NCI-H526 treated with DMSO at 0.1 percent for 48 hours (cell line): Measurements from ENCODE around the gene SUMO3.
A peak's percentile ranks its signal among the peaks of the same experiment; 100 is the strongest.

Experiments
- DNase-seq: peaks from one replicate; lab custom pipeline; 2025; lab: John Stamatoyannopoulos, UW

SUMO3 gene

GRCh38 chr21:44778499-44778911 is 39.4 kb downstream of the SUMO3 start:
- no peak for DNase-seq

- no peak for DNase-seq
Observed at GRCh38 chr21:44778094-44778493, 39.8 kb downstream of the SUMO3 start.

- no peak for DNase-seq
Observed at GRCh38 chr21:44774972-44775371, 42.9 kb downstream of the SUMO3 start.

- peak; percentile 93 for DNase-seq
Observed at GRCh38 chr21:44773291-44773932, 44.5 kb downstream of the SUMO3 start.

- no peak for DNase-seq
Observed at GRCh38 chr21:44771896-44772525, 45.9 kb downstream of the SUMO3 start.

GRCh38 chr21:44767834-44768831 is 49.7 kb downstream of the SUMO3 start:
- no peak for DNase-seq

- DNase-seq, result no peak
Observed at GRCh38 chr21:44766818-44767354, 51.0 kb downstream of the SUMO3 start.

- no peak for DNase-seq
Observed at GRCh38 chr21:44766014-44766817, 51.6 kb downstream of the SUMO3 start.

GRCh38 chr21:44765231-44766013 is 52.4 kb downstream of the SUMO3 start:
- no peak for DNase-seq

GRCh38 chr21:44764319-44765230 is 53.3 kb downstream of the SUMO3 start:
- DNase-seq, result no peak

- no peak for DNase-seq
Observed at GRCh38 chr21:44763451-44764318, 54.2 kb downstream of the SUMO3 start.

- no peak for DNase-seq
Observed at GRCh38 chr21:44763050-44763378, 54.8 kb downstream of the SUMO3 start.

- no peak for DNase-seq
Observed at GRCh38 chr21:44762221-44763049, 55.4 kb downstream of the SUMO3 start.

- DNase-seq, result no peak
Observed at GRCh38 chr21:44761747-44762208, 56.1 kb downstream of the SUMO3 start.

- DNase-seq, result peak; percentile 37
Observed at GRCh38 chr21:44761011-44761729, 56.7 kb downstream of the SUMO3 start.

- no peak for DNase-seq
Observed at GRCh38 chr21:44760376-44760775, 57.5 kb downstream of the SUMO3 start.

GRCh38 chr21:44759628-44760285 is 58.1 kb downstream of the SUMO3 start:
- DNase-seq, result no peak
